ENCODE results near the gene RAPGEF2.
"Not testable (repeated sequence)": the region's sequence is repeated elsewhere in the genome, so short reads cannot be mapped to it uniquely, and the experiment has no call there.

The RAPGEF2 gene

DNA sequence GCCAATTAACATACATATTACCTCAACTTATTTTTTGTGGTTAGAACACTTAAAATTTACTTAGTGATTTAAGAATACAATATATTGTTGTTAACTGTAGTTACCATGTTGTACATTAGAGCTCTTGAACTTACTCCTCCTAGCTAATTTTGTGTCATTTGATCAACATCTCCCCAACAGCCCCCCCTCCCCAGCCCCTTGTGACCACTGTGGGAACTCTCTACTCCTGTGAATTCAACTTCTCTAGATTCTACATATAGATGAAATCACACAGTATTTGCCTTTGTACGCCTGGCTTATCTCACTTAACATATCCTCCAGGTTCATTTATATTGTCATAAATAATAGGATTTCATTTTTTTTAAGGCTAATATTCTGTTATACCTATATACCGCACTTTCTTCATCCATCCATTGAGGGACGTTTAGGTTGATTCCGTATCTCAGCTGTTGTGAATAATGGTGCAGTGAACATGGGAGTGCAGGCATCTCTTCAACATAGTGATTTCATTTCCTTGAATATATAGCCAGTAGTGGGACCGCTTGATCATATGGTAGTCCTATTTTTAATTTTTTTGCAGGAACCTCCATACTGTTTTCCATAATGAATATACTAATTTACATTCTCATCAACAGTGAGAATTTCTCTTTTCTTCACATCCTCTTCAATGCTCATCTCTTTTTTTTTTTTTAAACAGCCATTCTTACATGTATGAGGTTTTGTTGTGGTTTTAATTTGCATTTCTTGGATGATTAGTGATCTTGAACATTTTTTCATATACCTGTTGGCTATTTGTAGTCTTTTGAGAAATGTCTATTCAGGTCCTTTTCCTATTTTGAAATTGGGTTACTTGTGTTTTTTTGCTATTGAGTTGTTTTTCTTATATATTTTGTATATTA lies 66.8 kb downstream of the RAPGEF2 start:
- DNase-seq: no peak

DNA sequence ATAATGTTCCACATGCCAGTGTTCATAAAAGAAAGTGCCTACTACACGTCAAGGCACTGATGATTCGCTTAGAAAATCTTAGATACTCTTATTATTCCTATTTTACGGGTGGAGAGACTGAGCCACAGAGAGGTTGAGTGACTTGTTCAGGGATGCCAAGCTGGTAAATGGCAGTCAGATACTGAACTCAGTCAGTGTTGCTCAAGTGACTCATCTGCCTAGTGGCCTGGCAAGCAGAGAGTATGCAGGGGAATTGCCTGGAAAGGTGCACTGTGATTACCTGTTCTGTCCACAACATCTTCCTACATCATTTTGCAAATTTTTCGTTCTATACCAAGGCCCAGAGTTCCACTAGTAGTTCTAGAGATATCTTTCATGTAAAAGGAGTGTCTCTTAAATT lies 68.4 kb downstream of the RAPGEF2 start:
- no peak for DNase-seq

- no peak for DNase-seq
Observed at GRCh38 chr4:159173886-159174285, 71.0 kb downstream of the RAPGEF2 start.

- no peak for DNase-seq
Observed at GRCh38 chr4:159174645-159175084, 71.8 kb downstream of the RAPGEF2 start.

DNA sequence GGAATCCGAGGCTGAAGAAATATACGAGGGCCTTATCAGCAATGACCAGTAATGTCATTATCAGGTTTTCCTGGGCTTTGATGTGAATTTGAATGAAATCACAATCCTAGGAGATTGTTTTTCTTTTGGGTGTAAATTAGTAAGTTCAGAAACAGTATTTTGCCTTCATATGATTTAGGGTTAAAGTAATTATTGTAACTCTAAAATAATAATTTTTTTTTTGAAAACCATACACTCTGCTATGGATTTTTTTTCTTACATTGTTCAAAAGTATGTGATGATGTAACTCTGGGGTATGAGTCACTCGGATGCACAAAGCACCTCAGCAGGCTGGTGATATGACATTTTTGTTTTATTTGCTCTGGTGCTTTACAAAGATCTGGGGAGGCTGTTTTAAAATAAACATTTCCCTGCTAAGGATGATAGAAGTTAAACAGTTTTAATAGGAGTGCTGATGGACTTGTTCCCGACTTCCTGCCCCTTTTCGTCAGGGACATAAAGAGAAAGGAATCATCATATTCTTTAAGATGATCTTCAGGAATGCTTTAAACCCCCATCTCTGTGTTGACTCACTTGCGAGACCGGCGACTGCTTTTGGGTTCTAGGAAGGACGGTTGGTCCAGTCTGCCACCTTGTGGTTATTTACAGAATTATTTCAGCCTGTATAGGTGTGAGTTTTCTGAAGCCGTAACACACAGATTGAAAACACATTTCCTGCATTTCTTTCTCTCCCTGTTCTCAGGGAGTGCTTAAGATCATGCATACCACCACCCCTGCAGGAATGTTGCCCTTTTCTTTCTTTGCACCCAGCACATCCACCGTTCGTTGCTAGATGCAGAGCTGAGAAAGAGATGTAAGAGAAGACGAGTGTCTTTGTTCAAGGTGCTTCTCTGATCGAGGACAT lies 72.5 kb downstream of the RAPGEF2 start:
- peak; percentile 81 for DNase-seq

DNA sequence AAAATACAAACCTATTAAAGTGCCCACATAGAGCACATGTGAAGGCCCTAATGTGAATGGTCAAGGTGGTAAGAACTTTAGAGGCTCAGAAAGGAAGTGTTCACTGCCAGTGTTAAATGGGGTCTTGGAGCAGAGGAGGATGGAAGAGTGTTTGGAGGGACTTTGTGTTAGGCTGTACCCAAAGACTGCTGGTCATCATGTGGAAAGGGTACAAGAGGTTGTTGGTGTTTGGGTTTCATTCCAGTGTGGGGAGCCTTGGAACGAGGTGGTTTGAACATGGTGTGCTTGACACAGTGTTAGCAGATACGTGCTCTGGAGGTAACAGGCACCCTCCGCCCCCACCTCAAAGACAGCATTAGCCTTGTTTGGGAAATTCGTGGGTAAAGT lies 73.1 kb downstream of the RAPGEF2 start:
- no peak for DNase-seq

DNA sequence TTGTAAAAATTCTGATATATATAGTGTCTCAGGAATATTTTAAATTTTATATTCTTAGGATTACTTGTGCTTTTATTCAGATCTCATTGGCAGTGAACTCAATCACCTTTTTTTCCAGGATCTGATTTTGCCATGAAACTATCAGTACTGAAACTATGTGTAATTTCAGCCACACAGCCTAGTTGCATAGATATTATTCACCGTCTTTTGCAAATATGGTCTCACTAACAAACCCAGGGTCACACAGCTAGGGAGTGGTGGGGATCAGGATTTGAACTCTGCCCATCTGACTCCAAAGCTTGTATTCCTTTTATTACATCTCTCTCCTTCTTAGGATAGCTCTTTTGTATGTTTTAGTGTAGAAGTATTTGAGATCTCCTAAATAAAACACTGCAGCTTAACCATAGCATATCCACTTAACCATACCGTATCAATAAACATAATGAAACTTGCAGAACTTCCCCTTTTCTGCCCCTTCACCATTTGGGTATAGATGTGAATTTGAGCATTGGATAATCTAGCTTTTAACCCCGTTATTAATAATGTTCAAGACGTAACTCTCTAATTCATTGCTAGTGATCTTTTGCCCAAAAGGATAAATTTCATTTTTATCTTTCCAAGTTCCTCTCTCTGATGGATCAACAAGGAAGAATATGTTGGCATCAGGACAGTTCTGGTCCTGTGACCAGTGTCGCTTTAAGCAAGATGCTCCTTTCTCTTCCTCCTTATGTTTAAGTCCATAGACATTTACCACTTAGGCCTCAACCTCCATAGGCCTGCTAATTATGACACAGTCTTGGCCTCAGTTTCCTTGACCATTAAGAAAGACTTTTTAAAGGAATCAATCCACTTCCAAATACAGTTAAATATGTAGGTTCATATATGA lies 74.6 kb downstream of the RAPGEF2 start:
- DNase-seq: no peak

DNA sequence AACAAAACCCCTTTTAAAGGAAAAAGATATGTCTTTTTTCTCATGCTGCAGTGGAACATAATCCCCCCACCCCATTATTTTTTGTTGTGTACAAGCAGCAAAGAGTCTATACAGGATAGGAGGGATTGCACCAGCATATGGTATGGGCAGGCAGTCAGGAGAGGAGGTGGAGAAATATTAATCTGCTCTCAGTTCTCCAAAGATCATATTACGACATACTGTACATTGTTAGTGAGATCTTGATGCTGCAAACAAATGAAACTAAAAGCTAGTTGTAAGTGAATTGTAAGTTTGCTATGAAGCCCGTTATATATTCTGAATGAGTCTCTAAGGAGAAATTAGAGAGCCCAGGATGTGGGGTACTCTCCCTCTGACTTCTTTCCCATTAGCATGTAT lies 75.3 kb downstream of the RAPGEF2 start:
- DNase-seq: no peak

GRCh38 chr4:159178979-159179969 lies 76.4 kb downstream of the RAPGEF2 start:
- no peak for DNase-seq

GRCh38 chr4:159183885-159184605 lies 81.2 kb downstream of the RAPGEF2 start:
- not testable (repeated sequence) for DNase-seq

DNA sequence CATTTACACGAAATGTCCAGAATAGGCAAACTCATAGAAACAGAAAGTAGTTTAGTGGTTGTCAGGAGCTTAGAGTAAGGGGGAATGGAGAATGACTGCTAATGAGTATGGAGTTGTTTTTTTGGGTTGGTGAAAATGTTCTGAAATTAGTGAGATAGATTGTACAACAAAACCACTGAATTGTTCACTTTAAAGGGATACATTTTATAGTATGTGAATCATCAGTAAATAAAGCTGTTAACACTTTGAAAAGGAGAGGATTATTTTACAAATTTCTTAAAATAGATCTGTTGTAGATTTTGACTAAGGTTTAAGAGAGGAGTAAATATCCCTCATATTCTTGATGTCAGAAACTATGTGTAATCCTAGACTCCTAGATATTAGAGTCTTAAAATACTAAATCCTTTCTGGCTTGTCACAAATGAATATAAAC lies 82.7 kb downstream of the RAPGEF2 start:
- DNase-seq: no peak

DNA sequence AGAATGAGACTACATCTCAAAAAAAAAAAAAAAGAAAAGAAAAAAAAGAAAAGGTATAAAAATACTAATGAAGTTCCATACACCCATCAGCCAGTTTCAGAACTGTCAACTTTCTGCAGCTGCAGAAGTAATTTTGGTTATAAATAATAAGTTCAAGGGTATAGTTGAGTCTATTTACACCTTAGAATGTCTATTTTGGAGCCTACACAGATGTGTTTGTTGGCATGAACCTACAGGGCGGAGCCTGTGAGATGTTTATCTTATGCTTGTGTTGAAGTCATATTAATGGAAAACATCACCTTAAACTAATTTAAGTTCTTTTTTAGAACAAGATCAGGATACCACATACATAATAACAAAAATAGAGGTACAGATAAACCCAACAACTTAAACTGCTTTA lies 85.8 kb downstream of the RAPGEF2 start:
- no peak for DNase-seq

DNA sequence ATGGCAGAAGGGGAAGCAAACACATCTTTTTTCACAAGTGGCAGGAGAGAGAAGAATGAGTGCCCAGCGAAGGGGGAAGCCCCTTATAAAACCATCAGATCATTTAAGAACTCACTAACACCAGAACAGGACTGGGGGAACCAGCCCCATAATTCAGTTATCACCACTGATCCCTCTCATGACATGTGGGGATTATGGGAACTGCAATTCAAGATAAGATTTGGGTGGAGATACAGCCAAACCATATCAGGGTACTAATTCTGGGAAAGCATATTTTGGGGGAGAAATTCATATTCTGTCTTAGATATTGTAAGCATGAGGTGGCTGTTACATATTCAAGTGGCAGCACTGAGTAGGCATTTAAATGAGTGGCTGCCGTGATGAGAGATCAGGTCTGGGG lies 87.8 kb downstream of the RAPGEF2 start:
- DNase-seq: no peak

GRCh38 chr4:159191989-159192388 lies 89.1 kb downstream of the RAPGEF2 start:
- DNase-seq: no peak

DNA sequence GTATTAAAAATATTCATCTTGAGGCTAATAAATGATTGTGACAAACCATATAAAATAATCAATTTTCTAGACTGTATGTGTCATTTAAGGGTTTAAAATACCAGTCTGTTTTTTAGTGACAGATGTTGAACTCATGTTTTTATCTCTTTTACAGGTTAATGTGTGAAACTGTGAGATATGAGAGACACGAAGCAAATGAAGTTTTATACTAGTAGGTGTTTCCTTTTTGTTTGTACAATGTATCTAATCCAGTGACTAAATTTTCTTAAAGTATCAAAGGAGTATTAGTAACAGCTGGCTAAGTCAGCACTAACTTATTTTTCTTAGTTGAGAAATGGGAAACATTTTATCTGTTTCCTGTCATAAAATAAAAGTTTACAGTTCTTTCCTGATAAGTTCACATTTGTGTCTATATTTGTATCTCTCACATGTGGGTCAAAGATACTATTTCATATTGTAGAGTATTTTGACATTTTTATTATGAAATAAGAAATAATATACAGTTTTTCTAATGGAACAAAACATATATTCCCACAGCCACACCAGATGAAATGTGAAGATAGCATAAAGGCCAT lies 90.3 kb downstream of the RAPGEF2 start:
- DNase-seq: no peak

DNA sequence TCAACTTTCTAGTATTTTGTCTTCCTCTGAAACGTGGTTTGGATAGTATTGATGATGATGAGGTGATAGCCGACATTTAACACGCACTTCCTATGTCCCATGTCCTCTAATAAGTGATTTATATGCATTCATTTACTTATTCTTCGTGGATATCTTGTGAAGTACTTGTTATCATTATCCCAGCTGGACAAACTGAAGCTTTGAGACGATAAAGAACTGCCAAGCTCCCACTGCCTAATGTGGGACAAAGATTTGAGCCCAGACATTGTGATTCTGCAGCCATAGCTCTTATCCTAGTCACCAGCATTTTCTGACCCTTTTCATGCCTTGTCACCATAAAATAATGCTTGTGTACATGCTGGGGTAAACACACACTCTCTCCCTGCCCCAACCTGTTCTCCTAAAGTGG lies 92.5 kb downstream of the RAPGEF2 start:
- no peak for DNase-seq

- no peak for DNase-seq
Observed at GRCh38 chr4:159197260-159197884, 94.5 kb downstream of the RAPGEF2 start.

DNA sequence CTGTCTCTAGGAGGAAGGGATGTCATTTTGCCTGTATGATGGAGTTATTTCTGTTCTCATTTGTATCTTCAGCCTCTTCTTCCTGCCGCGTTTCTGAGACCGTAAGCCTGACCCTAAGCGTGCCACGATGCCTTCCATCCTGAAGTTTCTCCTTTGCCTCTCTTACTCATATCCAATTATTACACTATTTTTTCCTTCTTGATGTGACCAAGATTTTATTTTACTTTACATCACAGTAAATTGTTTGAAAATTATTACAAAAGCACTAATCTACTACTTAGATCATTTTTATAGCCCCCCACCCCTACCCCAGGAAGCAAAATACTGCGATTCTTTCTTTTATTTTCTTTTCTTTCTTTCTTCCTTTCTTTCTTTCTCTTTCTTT lies 95.0 kb downstream of the RAPGEF2 start:
- DNase-seq: no peak

- no peak for DNase-seq
Observed at GRCh38 chr4:159199826-159200225, 96.9 kb downstream of the RAPGEF2 start.

DNA sequence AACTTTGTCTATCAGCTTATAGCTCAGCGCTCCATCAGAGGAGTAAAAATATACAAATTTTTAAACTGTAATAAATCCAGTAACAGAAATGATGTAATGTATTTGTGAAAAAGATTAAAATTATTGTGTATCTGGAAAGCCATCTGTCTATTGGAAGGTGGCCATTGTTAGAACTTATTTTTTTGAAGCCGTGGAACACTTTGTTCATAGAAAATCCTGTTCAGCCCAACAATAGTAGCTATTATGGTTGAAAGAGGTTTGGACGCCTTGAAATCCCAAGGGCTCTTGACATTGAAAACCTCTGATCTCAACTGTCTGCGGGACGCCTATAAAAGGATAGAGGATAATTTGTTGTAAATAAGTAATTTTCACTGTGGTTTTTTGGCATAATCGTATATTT lies 98.3 kb downstream of the RAPGEF2 start:
- DNase-seq: no peak
